NOMO-1 treated with dmso at 0.1 percent for 144 hours (cell line): ENCODE measurements around the gene SMAD2.
"Not testable (repeated sequence)": the region's sequence is repeated elsewhere in the genome, so short reads cannot be mapped to it uniquely, and the experiment has no call there.

ENCODE experiments used
- DNase-seq: peaks from one replicate; lab custom pipeline; 2025; ENCODE audit not compliant: unreplicated experiment; lab: John Stamatoyannopoulos, UW

The SMAD2 gene

GRCh38 chr18:47930199-47930930 is at the start of gene SMAD2:
Gene SMAD2 (minus strand): TSS chr18:47930659. CDS start chr18:47896756, 33,903 bp downstream.
- peak; percentile 61 for DNase-seq

GRCh38 chr18:47979611-47980200 is 49.2 kb upstream of the SMAD2 start:
- no peak for DNase-seq

GRCh38 chr18:47978603-47979002 is 48.1 kb upstream of the SMAD2 start:
- no peak for DNase-seq

GRCh38 chr18:47978141-47978540 is 47.7 kb upstream of the SMAD2 start:
- DNase-seq = no peak

DNA sequence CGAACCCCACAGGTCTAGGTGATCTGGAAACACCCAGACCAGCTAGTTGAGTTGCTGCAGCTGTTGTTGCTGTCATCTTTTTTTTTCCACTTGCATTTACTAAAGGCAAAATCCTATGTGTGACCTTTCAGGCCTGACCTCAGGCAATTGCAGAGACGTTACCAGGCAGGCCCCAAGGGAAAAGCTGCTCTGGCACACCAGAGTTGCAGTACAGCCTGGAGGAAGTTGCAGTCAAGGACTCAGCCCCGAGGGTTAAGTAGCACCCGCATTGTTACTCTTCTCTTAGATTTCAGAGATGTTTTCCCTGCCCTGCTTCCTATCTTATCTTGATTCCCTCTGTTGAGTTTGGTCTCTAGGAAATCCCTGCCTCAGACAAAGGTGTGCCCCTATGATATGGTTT is 45.2 kb upstream of the SMAD2 start:
- DNase-seq = no peak

DNA sequence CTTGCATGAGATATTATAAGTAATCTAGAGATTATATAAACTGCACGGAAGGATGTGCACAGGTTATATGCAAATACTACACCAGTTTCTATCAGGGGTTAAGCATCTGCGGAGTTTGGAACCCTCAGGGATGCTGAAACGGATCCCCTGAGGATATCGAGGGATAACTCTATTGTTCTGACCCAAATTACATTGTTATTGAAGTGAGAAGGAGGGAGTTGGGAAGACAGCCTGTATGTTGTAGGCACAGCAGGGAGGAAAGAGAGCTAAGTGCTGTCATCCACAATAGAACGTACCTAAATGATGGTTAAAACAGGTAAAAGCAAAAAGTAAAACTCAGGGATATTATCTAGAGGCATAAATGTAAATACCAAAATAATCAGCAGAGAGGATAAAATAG is 44.6 kb upstream of the SMAD2 start:
- no peak for DNase-seq

GRCh38 chr18:47970664-47971531 is 40.4 kb upstream of the SMAD2 start:
- peak; percentile 76 for DNase-seq

DNA sequence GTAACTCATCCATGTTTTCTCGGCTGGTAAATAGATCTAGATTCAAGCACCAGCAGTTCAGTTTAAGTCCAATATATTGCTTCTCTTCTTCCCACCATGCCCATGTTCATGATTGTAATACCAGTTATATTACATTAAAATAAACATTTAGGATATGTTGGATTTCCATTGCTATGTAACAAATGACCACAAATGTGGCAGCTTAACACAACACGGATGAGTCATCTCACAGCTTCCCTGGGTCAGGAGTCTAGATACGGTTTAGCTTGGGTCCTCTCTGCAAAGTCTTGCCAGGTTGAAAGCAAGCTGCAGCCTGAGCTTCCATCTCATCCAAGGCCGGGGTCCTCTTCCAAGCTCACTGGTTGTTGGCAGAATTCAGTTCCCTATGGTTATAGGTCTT is 39.4 kb upstream of the SMAD2 start:
- no peak for DNase-seq

DNA sequence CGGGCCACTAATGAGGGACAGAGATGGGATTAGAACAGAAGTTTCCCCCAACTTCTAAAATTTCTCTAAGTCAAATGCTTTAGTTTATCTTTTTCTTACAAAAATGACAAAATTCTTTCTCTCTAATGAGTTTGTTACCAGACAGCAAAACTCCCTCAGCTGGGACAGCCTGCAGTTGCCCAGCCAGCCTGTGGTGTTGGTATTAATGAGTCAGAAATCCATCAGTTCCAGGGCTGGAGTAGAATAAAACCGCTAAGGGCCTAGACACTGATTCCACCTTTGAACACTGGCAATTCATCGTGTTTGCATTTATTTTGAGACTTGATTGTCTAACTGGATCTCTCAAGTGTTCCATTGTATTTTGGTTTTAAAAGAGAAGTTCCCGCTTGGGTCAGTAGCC is 38.3 kb upstream of the SMAD2 start:
- DNase-seq = no peak

GRCh38 chr18:47968006-47968676 is 37.7 kb upstream of the SMAD2 start:
- no peak for DNase-seq

GRCh38 chr18:47964053-47964452 is 33.6 kb upstream of the SMAD2 start:
- DNase-seq = no peak

DNA sequence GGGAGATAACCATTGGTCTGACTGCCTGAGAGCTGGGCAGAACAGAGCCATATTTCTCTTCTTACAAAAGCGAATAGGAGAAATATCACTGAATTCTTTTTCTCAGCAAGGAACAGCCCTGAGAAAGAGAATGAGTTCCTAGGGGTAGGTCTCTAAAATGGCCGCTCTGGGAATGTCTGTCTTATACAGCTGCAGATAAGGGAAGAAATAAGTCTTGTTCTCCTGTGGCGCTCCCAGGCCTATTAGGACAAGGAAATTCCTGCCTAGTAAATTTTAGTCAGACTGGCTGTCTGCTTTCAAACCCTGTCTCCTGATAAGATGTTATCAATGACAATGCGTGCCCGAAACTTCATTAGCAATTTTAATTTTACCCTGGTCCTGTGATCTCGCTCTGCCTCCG is 30.5 kb upstream of the SMAD2 start:
- DNase-seq = not testable (repeated sequence)

GRCh38 chr18:47953471-47953931 is 23.0 kb upstream of the SMAD2 start:
- peak; percentile 90 for DNase-seq

- no peak for DNase-seq
Measured at GRCh38 chr18:47950511-47950910, 20.1 kb upstream of the SMAD2 start.

GRCh38 chr18:47949202-47949601 is 18.7 kb upstream of the SMAD2 start:
- DNase-seq = no peak

DNA sequence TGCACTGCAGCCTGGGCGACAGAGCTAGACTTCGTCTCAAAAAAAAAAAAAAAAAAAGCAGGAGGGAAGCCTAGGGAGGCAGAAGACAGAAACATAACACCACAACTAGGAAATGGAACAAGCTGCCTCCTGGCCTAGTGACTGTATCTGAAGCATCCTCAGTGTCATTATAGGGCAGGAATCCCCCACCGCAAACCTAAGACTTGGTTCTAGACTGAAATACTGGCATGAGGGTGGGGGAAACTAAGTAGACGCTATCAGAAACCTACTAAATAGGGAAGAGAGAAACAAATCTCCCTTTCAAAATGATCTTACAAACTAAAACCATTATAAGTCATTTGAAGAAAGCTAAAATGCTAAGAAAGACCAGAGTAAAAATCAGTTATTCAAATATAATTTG is 16.4 kb upstream of the SMAD2 start:
- no peak for DNase-seq

- DNase-seq = no peak
Measured at GRCh38 chr18:47944972-47945852, 14.8 kb upstream of the SMAD2 start.

- DNase-seq = peak; percentile 23
Measured at GRCh38 chr18:47936952-47937351, 6.5 kb upstream of the SMAD2 start.

GRCh38 chr18:47935321-47936055 is 5.0 kb upstream of the SMAD2 start:
- no peak for DNase-seq

- DNase-seq = peak; percentile 5
Measured at GRCh38 chr18:47932603-47933002, 2.1 kb upstream of the SMAD2 start.
